ENCODE data around the gene MST1R.

MST1R gene

DNA sequence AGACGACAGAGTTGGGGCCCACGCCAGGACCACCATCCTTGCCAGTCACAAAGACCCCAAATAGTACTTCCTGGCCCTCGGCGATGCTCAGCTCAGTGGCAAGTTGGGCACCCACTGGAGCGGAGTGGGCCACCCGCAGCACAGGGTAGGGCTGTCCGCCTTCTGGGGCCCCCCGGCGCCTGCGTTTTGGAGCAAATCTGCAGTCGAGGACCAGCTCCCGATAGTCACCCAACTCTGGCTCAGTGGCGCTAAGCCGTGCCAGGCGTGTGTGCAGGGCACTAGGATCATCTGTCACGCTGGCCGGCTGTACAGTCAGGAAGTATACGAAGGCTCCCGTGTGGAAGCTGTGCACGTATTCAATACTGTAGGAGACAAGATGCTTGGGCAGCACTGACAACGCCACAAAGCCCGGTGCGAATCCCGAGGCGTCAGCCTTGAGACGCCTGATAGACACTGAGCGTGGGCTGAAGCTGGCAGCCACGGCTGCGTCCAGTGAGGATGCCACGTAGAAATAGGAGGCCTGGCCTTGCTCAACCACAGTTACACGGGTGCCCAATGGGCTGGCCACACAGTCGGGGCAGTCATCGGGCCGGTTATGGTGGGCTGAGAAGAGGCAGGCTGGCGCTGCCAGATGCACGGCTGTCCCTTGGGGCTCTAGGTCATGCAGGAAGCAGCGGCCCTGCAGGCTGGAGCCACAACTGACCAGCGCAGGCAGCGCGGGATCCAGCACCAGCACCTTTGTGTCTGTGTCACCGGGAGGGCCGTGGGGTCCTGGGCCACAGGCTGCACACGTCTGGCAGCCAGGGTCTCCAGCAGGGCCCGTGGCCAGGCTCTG lies 945 bp downstream of the MST1R start:
- DNase-seq: no peak
- no peak for TF ChIP-seq GATA1 (IDR thresholded peaks at IDR 0.05; ENCODE audit: low read depth, low read length)
- no peak for TF ChIP-seq POLR2A (IDR thresholded peaks at IDR 0.05; ENCODE audit: low read length)

DNA sequence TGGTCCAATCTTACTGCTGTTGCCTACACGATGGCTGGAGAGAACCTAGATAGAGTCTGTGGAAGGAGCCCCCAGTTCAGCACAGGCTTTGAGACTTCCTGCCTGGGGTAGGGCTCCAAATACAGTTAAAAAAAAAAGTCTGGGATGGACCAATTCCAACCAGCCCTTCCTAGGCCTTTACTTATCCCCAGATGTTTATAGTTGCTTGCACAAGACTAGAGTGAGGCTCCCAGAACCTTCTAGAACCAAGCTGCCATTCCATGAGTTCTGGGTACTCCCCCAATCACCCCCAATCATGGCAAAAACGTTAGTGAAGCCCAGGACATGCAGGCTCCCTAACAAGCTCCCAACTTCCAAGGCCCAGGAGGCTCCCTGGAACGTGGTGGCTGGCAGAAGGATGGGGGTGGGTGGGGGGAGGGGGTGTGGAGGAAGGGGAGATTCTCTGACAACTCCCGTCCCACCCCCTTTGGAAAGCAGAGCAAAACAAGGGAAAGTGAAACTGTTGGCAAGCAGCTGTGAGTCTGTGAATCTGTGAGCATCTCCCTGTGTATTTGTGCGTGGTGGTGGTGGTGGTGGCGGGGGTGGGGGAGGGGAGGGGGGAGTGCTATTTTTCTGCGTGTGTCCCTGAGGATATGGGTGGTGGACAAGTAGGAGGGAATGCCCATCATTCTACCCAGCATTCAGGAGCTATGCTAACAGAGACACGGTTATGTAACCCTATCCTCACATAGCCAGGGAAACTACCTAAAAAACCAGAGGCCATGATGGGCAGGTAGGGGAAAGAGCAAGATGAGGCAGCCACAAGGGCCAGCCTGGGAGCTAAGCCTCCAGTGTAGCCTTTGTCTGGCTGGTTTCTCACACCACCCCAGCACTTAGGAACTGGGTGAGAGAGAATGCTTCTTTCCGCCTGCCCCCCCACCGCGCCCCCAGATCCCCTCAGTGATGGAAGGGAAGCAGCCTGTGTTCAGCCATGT lies 2.0 kb downstream of the MST1R start:
- no peak for DNase-seq
- no peak for TF ChIP-seq GATA1 (IDR thresholded peaks at IDR 0.05; ENCODE audit: low read depth, low read length)
- TF ChIP-seq POLR2A (IDR thresholded peaks at IDR 0.05; ENCODE audit: low read length): no peak

DNA sequence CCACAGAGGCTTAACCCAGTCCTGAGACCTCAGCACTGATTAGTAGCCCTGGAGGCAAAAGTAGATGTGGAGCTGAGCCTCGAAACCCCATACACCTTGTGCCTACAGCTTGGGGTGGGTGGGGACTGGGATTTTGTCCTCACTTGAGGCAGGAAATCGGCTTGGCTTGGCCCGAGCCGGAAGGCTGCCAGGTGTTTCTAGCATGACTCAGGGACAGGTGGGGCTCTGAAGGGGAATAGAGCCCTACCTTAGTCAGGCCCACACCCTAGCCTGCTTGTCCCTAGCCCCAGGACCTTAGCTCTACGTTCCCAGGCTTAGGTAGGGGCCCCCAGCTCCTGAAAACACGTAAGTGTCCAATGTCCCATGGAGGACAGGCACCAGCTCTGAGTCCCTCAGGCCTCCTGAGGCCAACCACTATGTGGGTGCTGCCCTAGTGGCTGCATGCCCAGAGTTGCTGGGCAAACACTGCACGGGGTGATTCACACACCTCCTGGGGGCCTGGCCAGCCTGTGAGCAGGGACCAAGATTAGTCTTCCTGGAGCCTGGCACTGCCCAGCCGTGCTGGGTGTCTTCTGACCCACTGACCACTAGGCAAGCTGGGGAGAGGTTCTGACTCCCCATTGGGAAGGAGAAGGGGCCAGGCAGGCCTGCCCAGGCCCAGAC lies 3.1 kb downstream of the MST1R start:
- no peak for TF ChIP-seq POLR2A (IDR thresholded peaks at IDR 0.05; ENCODE audit: low read length)
- no peak for TF ChIP-seq GATA1 (IDR thresholded peaks at IDR 0.05; ENCODE audit: low read depth, low read length)
- DNase-seq: no peak

DNA sequence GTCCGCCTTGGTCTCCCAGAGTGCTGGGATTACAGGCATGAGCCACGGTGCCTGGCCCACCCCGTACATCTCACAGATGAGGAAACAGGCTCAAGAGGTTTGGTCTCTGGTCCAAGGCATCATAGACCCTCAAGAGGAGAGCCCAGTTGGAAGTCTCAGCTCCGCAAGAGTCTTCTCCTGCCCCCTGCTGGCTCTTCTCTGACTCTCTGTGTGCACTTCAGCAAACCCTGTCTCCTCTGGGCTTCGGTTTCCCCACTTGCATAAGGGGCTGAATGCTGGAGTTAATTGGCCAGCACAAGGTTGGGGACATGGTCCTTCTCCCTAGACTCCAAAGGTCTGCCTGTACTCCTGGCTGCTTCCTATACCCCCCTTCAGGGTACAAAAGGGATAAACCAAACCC lies 3.9 kb downstream of the MST1R start:
- TF ChIP-seq GATA1 (IDR thresholded peaks at IDR 0.05; ENCODE audit: low read depth, low read length) (no peak), POLR2A (IDR thresholded peaks at IDR 0.05; ENCODE audit: low read length) (no peak)
- peak; percentile 65 to 68 for DNase-seq

DNA sequence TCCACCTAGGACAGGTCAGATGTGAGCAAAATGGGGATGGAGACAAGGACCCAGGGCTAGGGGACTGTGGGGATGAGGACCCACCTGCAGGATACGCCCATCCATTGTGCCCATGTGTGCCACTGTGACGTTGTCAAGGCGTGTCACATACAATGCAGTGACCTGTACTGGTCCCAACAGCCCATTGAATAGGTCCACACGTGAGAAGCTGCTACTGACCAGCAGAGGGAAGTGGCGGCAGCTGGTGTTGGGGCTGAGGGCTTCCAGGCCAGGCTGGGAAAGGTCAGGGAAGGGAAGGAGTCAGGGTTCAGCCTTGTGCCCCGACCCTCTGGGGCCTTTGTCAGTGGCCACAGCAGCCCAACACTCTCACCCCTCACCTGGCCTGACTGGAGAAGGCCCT lies 4.7 kb downstream of the MST1R start:
- no peak for TF ChIP-seq GATA1 (IDR thresholded peaks at IDR 0.05; ENCODE audit: low read depth, low read length)
- TF ChIP-seq POLR2A (IDR thresholded peaks at IDR 0.05; ENCODE audit: low read length): no peak
- no peak for DNase-seq

DNA sequence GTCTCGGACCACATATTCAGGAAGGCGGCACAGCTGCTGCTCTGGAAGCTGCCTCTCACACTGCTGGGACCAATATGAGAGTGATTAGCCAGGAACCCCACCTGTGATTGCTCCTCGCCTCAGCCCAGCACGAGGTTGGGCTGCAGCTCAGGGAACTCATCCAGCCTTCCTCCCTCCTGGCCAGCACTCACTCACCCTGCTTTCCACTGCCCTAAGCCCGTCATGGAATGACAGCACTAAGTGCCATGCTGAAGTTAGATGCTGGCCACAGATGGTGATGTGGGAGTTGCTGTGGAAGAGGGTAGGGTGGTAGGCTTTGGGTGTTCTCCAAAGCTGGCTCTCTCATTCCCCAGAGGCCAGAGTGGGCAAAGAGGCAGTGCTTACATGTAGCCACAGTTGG lies 7.3 kb downstream of the MST1R start:
- DNase-seq: no peak
- no peak for TF ChIP-seq GATA1 (IDR thresholded peaks at IDR 0.05; ENCODE audit: low read depth, low read length)
- no peak for TF ChIP-seq POLR2A (IDR thresholded peaks at IDR 0.05; ENCODE audit: low read length)

DNA sequence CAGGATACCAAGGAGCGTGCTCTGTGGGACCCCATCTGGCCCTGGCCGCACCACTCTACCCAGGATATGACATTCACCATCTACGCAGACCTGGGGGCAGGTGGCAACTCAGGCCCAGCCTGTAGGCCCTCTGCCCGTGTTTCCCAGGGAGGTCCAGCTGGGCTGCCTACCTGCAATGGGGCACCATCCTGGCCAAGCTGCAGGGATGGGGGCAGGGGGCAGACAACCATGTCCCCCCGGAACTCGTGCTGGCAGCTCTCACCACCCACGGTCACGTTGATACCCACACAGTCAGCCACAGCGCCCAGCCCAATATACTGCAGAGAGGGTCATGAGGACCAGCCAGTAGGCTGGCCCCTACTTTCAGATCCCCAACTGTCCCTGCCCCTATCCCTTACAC lies 7.9 kb downstream of the MST1R start:
- no peak for DNase-seq
- TF ChIP-seq POLR2A (IDR thresholded peaks at IDR 0.05; ENCODE audit: low read length): no peak
- TF ChIP-seq GATA1 (IDR thresholded peaks at IDR 0.05; ENCODE audit: low read depth, low read length): no peak

DNA sequence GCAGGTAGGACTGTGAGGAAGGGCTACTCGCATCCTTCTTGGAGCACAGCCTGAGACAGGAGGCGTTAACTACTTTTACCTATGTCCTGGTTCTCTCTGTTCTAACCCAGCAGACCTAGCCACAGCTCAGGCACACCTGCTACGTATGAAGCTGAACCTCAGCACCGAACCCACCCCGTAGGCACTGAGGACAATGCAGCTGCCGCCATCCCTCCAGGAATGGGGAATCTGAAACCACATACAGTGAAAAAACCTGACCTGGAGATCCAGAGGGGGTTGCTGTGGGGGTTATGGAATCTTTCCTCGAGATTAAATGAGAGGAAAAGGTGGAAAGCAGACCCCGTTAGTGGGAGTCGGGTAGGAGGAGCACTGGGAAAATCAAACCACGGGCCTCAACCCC lies 14.4 kb downstream of the MST1R start:
- TF ChIP-seq POLR2A (IDR thresholded peaks at IDR 0.05; ENCODE audit: low read length) (no peak), GATA1 (IDR thresholded peaks at IDR 0.05; ENCODE audit: low read depth, low read length) (no peak)
- DNase-seq: no peak

DNA sequence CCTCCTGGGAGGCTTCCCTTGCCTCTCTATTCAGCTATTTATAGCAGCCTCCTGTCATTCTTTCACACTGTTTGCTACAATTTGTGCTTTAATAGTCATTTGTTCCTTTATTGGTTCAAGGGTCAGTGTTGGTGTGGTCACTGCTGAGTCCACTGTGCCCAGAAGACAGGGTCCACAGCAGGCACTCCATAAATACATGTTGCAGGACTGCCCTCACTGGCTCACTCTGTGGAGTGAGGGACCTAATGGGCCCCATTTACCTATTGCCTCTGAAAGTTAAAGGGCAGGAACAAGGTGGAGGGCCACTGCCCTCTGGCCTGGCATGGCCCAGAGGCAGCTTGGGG lies 16.8 kb downstream of the MST1R start:
- TF ChIP-seq POLR2A (IDR thresholded peaks at IDR 0.05; ENCODE audit: low read length) (no peak), GATA1 (IDR thresholded peaks at IDR 0.05; ENCODE audit: low read depth, low read length) (no peak)

DNA sequence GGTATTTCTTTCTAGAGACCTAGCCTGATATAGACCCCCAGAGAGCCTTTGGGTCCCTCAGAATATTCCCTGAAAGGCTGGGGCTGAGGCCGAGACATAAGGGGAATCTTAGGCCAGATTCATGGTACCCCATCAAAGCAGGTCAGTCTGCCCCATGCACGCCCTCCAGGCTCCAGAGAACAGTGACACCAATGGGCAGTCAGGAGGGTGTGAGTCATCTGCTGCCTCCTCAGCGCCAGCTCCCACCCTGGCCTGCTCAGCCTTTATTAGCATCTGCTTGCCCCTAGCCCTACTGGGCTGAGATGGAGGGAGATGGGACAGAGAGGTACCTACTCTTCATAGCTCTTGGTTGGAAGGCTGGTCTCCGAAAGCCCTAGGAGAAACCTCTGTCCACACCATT lies 19.7 kb downstream of the MST1R start:
- DNase-seq: no peak
- TF ChIP-seq POLR2A (IDR thresholded peaks at IDR 0.05; ENCODE audit: low read length) (no peak), GATA1 (IDR thresholded peaks at IDR 0.05; ENCODE audit: low read depth, low read length) (no peak)

More for the DNA sequence above, 16.8 kb downstream of the MST1R start:
- DNase-seq: no peak

DNA sequence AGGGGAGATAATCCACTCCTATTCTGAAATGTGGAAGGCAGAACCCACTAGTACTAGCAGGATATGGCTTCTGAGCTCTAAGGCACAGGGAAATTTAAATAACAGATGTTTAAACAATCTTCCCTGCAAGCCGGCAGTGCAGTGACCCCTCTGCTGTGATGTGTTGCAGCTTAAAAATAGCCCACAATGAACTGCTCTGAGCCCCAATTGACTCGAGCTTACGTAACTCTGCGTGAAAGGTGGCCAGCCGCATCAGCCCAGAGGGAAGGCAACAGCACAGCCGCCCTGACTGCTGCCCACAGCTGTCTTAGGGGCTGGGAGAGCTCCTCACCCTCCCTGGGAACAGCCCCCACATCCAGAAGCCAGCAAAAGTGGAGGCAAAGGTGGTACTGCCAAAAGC lies 21.5 kb downstream of the MST1R start:
- DNase-seq: no peak
- TF ChIP-seq POLR2A (IDR thresholded peaks at IDR 0.05; ENCODE audit: low read length) (no peak), GATA1 (IDR thresholded peaks at IDR 0.05; ENCODE audit: low read depth, low read length) (no peak)

DNA sequence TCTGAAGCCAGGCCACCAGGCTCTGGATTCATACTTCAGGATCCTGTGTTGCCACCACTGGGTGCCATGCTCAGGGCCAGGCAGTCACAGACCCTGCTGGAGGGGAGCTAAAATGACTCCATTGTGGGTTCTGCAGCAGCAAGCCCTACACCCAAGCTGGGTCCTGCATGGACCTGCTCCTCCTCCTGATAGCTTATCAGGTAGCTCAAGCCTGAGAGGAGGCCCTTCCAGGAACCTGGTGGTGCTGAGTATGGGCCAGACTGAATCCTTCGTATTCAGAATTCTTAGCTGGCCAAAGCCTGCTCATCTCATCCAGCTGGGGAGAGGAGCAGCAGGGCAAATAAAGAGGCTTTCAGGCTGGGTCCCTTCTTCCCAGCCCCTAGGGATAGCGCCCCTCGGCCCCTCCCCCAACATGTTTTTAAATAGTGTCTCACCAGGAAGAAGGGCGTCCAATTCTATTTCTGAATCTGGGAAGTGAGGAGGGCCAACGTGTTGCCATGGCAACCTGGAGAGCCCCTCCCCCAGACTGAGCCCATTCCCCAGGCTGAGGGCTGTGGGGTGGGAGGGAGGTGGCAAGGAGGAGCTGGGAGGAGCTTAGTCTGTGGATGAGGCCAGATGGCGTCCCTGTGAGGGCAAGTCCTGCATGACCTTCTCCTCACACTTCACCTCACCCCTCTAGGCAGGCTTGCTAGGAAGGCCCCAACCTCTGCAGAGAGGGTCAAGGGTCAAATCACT lies 22.9 kb downstream of the MST1R start:
- no peak for TF ChIP-seq GATA1 (IDR thresholded peaks at IDR 0.05; ENCODE audit: low read depth, low read length)
- no peak for TF ChIP-seq POLR2A (IDR thresholded peaks at IDR 0.05; ENCODE audit: low read length)
- peak; percentile 75 to 87 for DNase-seq

DNA sequence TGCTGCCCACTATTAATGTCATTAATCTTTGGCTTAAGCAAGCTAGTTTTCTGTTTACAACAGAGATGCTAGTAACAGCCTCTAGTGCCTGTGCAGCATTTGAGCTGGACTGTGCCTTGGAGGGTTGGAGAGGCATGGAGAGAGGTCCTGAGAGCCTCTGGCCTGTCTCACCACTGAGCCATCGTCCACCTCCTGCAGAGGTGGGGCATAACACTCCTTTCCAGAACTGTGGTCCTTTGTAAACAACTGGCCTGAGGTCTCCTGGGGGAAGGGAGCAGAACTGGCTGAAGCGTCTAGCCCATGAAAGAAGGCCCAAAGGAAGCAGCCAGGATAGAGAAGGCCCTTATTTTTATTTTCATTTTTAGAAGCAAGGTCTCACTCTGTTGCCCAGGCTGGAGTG lies 24.0 kb downstream of the MST1R start:
- TF ChIP-seq GATA1 (IDR thresholded peaks at IDR 0.05; ENCODE audit: low read depth, low read length): no peak
- TF ChIP-seq POLR2A (IDR thresholded peaks at IDR 0.05; ENCODE audit: low read length): no peak
- DNase-seq: no peak

Data from erythroblast (primary cell).